SKM-1 treated with dmso at 0.1 percent for 144 hours (cell line): ENCODE measurements around the gene REELD1.

Experiments used
- DNase-seq: peaks from one replicate; lab custom pipeline; 2025; ENCODE audit not compliant: unreplicated experiment; lab: John Stamatoyannopoulos, UW

Gene REELD1

DNA sequence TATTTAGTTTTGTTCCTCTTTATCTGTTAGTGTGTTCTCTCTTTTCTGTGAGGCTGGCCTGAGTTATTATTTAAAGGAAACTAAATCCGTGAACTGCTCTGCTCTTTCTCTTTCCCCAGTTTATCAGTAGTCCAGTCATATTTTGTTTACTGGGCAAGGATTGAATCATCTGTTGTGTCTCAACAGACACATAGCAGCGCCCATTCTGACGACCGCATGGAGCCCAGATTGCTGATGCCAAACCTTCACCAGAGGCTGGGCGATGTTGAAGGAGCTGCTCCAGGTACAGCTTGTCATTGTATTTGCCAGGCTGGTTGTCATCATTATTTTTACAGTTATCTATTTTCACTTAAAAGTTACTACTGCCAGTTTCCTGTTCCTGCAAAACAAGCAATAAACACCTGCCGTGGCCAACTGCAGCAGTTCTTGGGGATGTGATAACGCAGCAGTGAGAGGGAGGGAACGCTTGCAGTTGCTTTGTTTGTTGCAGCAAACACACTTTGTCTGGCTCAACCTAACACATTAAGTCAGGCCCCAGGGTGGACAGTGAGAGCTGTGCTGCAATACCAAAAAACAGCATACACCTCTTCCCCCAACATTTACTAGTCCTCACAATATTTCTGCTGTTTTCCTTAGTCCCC lies 10.1 kb downstream of the REELD1 start:
- no peak for DNase-seq

DNA sequence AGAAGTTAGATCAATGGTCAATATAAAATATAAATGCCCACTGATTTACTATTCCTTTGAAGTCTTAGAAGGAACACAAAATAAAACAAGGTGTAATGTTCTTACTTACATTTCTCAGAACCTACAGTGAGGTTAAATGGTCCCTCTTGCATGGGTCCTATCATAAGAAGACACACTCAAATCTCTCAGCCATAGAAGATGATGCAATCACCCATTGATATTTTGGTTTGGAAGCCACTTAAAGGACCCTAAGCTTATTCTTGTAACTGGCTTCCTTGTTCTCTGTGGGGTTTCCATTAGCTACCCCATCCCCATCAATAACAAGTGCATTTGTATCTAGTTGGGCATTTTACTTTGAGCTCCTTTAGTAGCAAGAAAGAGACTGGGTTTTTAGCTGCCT lies 15.1 kb downstream of the REELD1 start:
- no peak for DNase-seq

DNA sequence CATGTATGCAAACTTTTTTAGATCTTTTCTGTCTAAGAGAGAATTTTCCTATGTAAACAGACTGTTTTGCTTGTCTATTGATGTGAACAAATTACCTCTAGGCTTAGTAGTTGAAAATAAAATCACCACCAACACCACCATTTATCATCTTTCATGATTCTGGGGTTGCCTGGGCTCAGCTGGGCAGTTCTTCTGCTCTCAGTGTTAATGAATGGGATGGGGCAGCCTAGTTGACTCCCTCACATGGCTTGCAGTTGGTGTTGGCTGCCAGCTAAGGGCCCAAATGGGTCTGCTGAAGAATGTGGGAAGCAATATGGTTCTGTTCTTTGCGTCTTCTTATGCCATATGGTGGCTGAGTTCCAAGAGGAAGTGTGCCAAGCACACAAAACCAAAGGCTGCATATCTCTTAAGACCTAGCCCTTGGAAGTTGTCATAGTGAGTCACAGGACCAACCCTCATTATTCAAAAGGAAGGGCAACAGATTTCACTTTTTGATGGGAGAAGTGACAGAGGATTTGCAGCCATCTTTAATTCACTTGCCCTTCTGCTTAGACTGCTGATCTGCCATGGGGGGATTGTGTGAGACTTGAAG lies 17.9 kb downstream of the REELD1 start:
- no peak for DNase-seq

GRCh38 chr4:146235654-146236177 lies 21.4 kb downstream of the REELD1 start:
- DNase-seq, result peak; percentile 76

- DNase-seq, result no peak
Observed at GRCh38 chr4:146236216-146236615, 21.9 kb downstream of the REELD1 start.

DNA sequence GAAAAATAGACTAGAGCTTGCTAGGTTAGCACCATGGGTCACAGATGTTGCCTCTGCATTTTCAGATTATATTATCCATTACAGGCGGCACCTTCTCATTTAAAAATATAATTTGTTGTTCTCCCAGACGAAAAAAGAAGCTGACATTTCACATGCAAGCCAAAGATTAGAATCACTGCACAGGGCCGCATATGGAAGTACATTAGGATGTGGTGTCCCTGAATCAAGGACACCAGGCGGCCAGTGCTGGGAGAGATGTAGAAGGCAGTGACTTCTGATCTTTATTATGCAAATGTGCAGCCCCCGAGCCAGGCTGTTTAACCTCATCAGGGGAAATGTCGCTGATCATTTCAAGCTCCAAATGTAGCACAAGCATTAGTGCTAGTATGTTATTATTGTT lies 22.8 kb downstream of the REELD1 start:
- no peak for DNase-seq

DNA sequence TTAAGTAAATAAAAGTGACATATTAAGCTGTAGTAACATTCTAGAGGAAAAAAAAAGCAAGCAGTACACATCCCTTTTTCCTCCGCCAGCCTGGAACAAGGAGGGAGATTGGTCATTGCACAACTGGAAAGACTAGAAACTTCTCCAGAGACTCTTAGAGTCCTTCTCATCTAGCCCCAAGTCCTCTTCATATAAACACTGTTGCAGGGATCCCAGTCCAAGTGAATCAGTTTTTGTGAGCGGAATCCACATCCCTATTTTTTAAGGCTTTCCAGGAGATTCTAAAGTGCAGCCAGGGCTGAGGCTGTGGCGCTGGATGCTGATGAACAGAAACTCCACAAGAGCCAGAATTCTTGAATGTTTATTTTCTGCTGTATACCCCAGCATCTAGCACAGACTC lies 23.8 kb downstream of the REELD1 start:
- no peak for DNase-seq

- peak; percentile 26 for DNase-seq
Observed at GRCh38 chr4:146243141-146243882, 29.0 kb downstream of the REELD1 start.

- DNase-seq, result no peak
Observed at GRCh38 chr4:146243883-146244277, 29.5 kb downstream of the REELD1 start.

DNA sequence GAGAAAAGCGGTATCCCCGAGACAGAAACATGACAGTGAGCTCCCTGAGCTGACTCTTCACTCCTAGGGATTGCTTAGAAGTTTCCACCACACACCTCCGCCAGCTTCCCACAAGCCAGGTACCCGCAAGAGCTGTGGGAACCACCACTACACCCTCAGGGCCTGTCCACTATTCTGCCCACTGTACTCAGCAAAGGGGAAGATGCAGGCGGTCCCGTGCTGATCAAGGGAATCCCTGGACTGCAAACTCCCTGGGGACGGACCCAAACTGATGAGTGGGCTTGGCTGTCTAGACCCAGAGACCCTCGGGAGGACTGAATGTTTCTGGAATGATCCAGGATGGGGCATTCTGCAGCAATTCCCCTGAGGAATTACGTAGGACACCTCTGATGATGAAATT lies 30.2 kb downstream of the REELD1 start:
- no peak for DNase-seq

- no peak for DNase-seq
Observed at GRCh38 chr4:146245246-146245645, 30.9 kb downstream of the REELD1 start.

- no peak for DNase-seq
Observed at GRCh38 chr4:146245850-146246249, 31.5 kb downstream of the REELD1 start.

- no peak for DNase-seq
Observed at GRCh38 chr4:146246381-146246780, 32.0 kb downstream of the REELD1 start.

GRCh38 chr4:146247356-146247755 lies 33.0 kb downstream of the REELD1 start:
- DNase-seq, result no peak

DNA sequence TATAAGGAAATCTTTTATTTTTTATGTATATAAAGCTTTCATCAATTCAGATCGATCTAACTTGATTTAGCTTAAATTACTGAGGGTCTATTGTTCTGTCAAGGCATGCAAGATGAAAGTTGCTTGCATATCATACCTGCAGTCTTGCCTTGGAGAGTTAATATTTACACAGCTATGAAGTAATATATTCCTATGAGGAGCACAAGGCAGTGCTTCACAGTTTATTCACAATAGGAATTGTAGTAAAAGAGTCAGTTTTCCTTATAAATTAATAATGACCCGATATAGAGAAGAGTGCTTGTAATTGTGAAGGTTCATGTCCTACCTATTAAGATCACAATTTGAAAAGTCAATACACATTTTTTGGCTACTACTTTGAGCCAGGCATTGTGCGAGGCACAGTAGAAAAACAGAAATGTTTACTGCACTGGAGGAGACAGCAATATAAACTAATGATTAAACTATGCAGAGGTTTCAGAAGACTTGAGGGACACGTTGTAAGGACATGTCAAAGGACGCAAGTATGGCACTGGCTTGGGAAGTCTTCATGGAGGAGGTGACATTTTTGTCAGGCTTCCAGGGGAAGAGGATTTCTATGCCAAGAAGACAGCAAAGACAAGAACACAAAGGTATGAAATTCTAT lies 38.8 kb downstream of the REELD1 start:
- DNase-seq, result no peak

- no peak for DNase-seq
Observed at GRCh38 chr4:146255463-146255862, 41.1 kb downstream of the REELD1 start.

DNA sequence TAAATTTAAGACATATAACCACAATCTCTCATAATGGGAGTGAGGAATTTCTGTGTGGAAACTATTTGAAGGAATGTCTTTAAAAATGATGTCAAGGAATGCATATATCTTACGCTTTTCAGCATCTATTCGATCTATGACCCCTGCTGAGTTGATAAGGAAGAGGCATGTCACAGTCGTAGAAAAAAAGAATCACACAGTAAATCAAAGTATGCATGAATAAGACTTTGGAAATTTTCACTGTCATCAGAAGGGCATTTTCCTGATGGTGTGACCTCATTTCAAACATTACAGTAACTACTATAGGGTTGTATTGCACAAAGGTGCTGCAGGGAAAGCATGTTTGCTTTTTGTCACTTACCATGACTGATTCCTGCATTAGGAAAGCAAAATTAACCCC lies 41.5 kb downstream of the REELD1 start:
- no peak for DNase-seq

GRCh38 chr4:146256328-146256727 lies 42.0 kb downstream of the REELD1 start:
- no peak for DNase-seq

GRCh38 chr4:146257511-146257910 lies 43.2 kb downstream of the REELD1 start:
- no peak for DNase-seq

- no peak for DNase-seq
Observed at GRCh38 chr4:146260521-146260920, 46.2 kb downstream of the REELD1 start.

GRCh38 chr4:146261041-146261440 lies 46.7 kb downstream of the REELD1 start:
- no peak for DNase-seq

- DNase-seq, result no peak
Observed at GRCh38 chr4:146263793-146264192, 49.5 kb downstream of the REELD1 start.
